Osteoblast (primary cell): ENCODE measurements around the gene KPNA3. TPM values are rescaled to one million over a fixed set of nuclear protein-coding genes. Genes with fewer than 3 reads are reported as not detected.

Experiments used
- DNase-seq: peaks from one replicate; pipeline ENCODE4 v3.0.0; 2011; ENCODE audit warnings: low spot score, mixed read lengths; ENCODE audit not compliant: insufficient read length; ENCODE audit errors: missing footprints
- H2AFZ ChIP-seq: 2 replicates; pipeline ENCODE4 v1.6.0; 2011; ENCODE audit warnings: mild to moderate bottlenecking, low read length
- H3K27ac ChIP-seq: 2 replicates; pipeline ENCODE4 v1.5.1; 2011; ENCODE audit warnings: mild to moderate bottlenecking, low read depth, low read length, moderate library complexity
- H3K27me3 ChIP-seq: 2 replicates; pipeline ENCODE4 v1.6.0; 2012; ENCODE audit warnings: mild to moderate bottlenecking, control low read depth, inconsistent platforms, low read length, moderate library complexity; ENCODE audit not compliant: insufficient read depth
- H3K36me3 ChIP-seq: 2 replicates; pipeline ENCODE4 v1.5.1; 2011; ENCODE audit warnings: mild to moderate bottlenecking, low read length, control low read depth, moderate library complexity; ENCODE audit not compliant: insufficient read depth
- H3K4me1 ChIP-seq: 2 replicates; pipeline ENCODE4 v1.5.1; 2011; ENCODE audit warnings: mild to moderate bottlenecking, low read length, control low read depth, moderate library complexity; ENCODE audit not compliant: insufficient read depth
- H3K4me2 ChIP-seq: 2 replicates; pipeline ENCODE4 v1.6.0; 2011; ENCODE audit warnings: mild to moderate bottlenecking, low read length; ENCODE audit not compliant: insufficient read depth
- H3K4me3 ChIP-seq: fragments of 200-600 bp; sonication (generic); 3 replicates; pipeline ENCODE4 v1.5.1; 2012; ENCODE audit warnings: mild to moderate bottlenecking, low read length, inconsistent platforms; ENCODE audit not compliant: insufficient read depth
- H3K79me2 ChIP-seq: 2 replicates; pipeline ENCODE4 v1.6.0; 2012; ENCODE audit warnings: mild to moderate bottlenecking, low read length, control low read depth, inconsistent platforms; ENCODE audit not compliant: insufficient read depth
- H3K9me3 ChIP-seq: 2 replicates; pipeline ENCODE4 v1.5.1; 2011; ENCODE audit warnings: low read depth, low read length, control low read depth
- H4K20me1 ChIP-seq: 2 replicates; pipeline ENCODE4 v1.6.0; 2012; ENCODE audit warnings: mild to moderate bottlenecking, low read length, control low read depth; ENCODE audit not compliant: insufficient read depth
- CTCF ChIP-seq: IDR thresholded peaks from 2 replicates; pipeline ENCODE4 v1.5.1; 2011; ENCODE audit warnings: mild to moderate bottlenecking, low read depth, low read length, moderate library complexity; ENCODE audit errors: extremely low read depth
- total RNA-seq: library from RNA; depleted of rRNA; stranded (reverse); fragments of >200 nt; gene quantifications from 2 replicates; pipeline ENCODE4 v1.2.3, GENCODE V29; 2012

KPNA3 gene
- total RNA-seq, 1 donor: 42.0 TPM

- DNase-seq: peak; percentile 88
- H3K4me1 ChIP-seq: peaks cover 18% of the 10 kb centered on the region
- no peaks in the 10 kb centered on the region for H3K9me3 ChIP-seq
- H3K79me2 ChIP-seq: peaks cover 49% of the 10 kb centered on the region
- no peak for TF ChIP-seq CTCF
- peak overlapping the region; percentile 70 for H3K27ac ChIP-seq
- H4K20me1 ChIP-seq: peaks cover 27% of the 10 kb centered on the region
- no peaks in the 10 kb centered on the region for H3K36me3 ChIP-seq
- H3K4me2 ChIP-seq: peak overlapping the region; percentile 96
- peak overlapping the region; percentile 56 for H2AFZ ChIP-seq
- H3K27me3 ChIP-seq: no peaks in the 10 kb centered on the region
- H3K4me3 ChIP-seq: peak overlapping the region; percentile 81
These were observed 552 bp downstream of the KPNA3 start for GRCh38 chr13:49791711-49792549.

GRCh38 chr13:49791315-49791710, 1.2 kb downstream of the KPNA3 start:
- TF ChIP-seq CTCF: no peak
- Histone ChIP-seq H3K79me2 (peaks cover 55% of the 10 kb centered on the region), H4K20me1 (peaks cover 27% of the 10 kb centered on the region), H2AFZ (peak overlapping the region; percentile 56), H3K27me3 (no peaks in the 10 kb centered on the region), H3K9me3 (no peaks in the 10 kb centered on the region), H3K4me3 (peak overlapping the region; percentile 81), H3K4me2 (peak overlapping the region; percentile 96), H3K36me3 (no peaks in the 10 kb centered on the region), H3K27ac (peak overlapping the region; percentile 70), H3K4me1 (peaks cover 18% of the 10 kb centered on the region)
- no peak for DNase-seq

- peaks cover 38% of the 10 kb centered on the region for H4K20me1 ChIP-seq
- H3K9me3 ChIP-seq: no peaks in the 10 kb centered on the region
- H3K27ac ChIP-seq: no peak overlapping the region
- no peaks in the 10 kb centered on the region for H3K27me3 ChIP-seq
- peaks cover 69% of the 10 kb centered on the region for H3K79me2 ChIP-seq
- H3K4me2 ChIP-seq: no peak overlapping the region
- peaks cover 23% of the 10 kb centered on the region for H3K4me1 ChIP-seq
- no peak overlapping the region for H3K4me3 ChIP-seq
- H2AFZ ChIP-seq: no peak overlapping the region
- DNase-seq: no peak
- H3K36me3 ChIP-seq: no peaks in the 10 kb centered on the region
- no peak for TF ChIP-seq CTCF
These were observed 2.5 kb downstream of the KPNA3 start for GRCh38 chr13:49789968-49790367.

GRCh38 chr13:49786401-49787008, 6.0 kb downstream of the KPNA3 start:
- Histone ChIP-seq H3K79me2 (peaks cover 98% of the 10 kb centered on the region), H3K36me3 (no peaks in the 10 kb centered on the region), H2AFZ (no peak overlapping the region), H3K27me3 (no peaks in the 10 kb centered on the region), H3K9me3 (no peaks in the 10 kb centered on the region), H4K20me1 (peaks cover 58% of the 10 kb centered on the region), H3K4me2 (no peak overlapping the region), H3K4me1 (peaks cover 23% of the 10 kb centered on the region), H3K4me3 (no peak overlapping the region), H3K27ac (no peak overlapping the region)
- DNase-seq: no peak
- TF ChIP-seq CTCF: no peak
